DMS153 (cell line): Measurements from ENCODE around the gene NUCB1.
"Not testable (repeated sequence)": the region's sequence is repeated elsewhere in the genome, so short reads cannot be mapped to it uniquely, and the experiment has no call there.

Source experiments
- DNase-seq: peaks from one replicate; lab custom pipeline; 2025; lab: John Stamatoyannopoulos, UW

Gene NUCB1

DNA sequence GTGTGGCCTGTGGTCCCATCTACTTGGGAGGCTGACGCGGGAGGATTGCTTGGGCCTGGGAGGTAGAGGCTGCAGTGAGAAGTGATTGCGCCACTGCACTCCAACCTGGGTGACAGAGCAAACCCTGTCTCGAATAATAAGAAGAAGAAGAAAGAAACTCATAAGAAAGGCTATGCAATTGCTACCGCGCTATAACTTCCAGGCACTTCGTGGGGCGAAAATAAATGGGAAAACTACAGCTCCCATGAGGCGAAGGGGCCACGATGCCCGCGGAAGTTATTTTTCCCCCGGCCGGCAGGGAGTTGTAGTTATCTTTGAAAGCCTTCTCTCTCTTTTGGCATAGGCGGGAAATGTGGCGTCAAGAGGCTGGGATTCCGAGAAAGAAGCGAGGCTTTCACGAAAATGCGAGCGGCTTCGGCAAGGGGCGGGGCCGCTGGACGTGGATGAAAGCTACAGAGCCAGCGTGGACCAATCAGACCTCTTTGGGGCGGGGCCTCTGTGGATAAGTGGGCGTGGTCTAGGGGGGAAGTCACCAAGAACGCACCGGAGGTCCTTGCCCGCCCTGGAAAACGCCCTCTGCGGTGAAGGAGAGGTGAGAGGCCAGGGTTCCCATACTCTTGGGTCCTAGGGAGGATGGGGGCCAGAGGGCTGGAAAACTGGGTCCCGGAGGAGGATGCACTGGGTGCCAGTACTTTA, at the start of gene NUCB1:
NUCB1 (plus strand) TSS at position 532 of the 696 bp plus-strand sequence. CDS start 485 bp downstream, outside the sequence.
- DNase-seq, result peak; percentile 98

- no peak for DNase-seq
These were observed 47.8 kb upstream of the NUCB1 start for GRCh38 chr19:48852292-48852691.

GRCh38 chr19:48853483-48853882, 46.6 kb upstream of the NUCB1 start:
- DNase-seq, result no peak

DNA sequence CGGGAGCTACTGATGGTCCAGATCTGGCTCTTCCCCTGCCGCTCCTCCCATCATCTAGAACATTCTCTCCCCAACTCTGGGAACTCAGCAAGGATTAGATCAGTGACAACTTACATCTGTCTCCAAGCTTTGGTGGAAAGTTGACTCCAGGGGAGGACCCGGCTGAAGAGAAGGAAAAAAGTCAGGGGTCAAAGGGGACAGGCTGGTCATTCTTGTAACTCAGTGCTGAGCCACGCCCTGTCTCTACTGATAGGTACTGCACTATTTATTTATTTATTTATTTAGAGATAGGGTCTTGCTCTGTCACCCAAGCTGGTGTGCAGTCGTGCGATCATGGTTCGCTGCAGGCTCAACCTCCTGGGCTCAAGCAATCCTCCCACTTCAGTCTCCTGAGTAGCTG, 46.0 kb upstream of the NUCB1 start:
- DNase-seq, result no peak

GRCh38 chr19:48856921-48857320, 43.2 kb upstream of the NUCB1 start:
- no peak for DNase-seq

DNA sequence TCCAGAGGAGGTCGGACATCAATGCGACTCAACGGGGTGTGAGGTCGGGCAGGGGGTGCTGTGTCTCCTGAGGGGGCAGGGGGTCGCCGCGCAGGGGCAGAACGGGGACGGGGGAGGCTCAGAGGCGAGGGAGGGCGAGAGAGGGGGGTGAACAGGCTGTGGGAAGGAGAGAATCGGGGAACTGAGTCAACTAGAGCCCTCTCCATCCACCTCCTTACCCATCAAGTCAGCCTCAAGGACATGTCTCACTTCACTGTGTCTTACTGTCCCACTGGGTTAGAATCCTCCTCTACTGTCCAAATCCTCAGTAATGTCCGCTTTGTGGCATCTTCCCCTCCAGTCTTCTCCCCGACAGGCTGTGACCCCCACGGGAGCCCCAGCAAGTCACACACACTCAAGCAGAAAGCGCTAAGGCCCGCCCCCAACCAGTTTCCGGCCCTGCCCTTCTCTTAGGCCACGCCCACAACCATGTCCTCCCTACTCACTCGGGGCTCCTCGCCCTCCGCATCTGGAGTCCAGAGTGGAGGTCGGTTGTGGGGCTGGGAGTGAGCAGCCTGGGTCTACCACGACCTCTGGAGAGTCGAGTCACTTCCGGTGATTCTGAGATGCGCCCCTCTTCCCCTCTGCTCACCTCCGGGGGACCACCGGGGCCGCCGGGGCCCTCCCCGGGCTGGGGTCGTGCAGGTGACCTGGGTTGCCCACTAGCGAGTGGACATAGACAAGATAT, 41.0 kb upstream of the NUCB1 start:
- DNase-seq, result no peak

- no peak for DNase-seq
These were observed 40.2 kb upstream of the NUCB1 start for GRCh38 chr19:48859711-48860572.

DNA sequence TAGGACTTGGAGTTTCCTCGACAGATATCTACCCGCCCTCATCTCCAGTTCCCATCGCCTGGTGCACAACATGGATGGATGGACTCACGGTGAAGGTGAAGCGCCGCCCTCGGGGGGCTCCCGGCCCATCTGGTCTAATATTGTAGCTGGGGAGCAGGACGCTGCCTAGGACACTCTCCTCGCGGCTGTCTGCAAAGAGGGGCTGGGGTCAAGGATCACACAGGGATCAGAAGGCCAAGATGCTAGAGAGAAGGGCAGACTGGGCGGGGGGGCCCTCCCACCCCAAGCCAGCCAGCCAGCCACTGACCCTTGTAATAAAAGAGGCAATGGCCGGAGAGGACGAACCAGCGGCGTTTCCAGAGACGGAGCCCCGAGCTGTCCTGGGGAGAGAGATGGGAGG, 38.8 kb upstream of the NUCB1 start:
- no peak for DNase-seq

GRCh38 chr19:48862827-48863226, 37.3 kb upstream of the NUCB1 start:
- no peak for DNase-seq

DNA sequence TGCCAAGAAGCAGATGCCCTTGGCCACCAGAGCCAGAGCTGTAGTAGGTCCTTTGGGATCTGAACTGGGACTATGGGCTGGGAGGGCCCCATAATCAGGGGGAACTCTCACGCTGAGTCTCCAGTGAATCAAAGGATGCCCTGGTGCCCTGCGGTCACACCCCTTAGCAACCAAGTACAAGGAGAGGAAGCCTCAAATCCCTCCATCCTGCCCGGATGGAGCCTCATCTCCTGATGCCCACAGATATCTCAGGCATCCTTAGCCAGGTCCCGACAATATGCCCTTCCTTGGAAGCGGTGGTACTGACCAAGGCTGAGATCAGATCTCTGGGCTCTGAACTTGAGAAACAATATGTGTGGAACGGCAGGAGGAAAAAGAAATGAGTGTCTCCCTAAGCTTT, 33.4 kb upstream of the NUCB1 start:
- DNase-seq, result no peak

DNA sequence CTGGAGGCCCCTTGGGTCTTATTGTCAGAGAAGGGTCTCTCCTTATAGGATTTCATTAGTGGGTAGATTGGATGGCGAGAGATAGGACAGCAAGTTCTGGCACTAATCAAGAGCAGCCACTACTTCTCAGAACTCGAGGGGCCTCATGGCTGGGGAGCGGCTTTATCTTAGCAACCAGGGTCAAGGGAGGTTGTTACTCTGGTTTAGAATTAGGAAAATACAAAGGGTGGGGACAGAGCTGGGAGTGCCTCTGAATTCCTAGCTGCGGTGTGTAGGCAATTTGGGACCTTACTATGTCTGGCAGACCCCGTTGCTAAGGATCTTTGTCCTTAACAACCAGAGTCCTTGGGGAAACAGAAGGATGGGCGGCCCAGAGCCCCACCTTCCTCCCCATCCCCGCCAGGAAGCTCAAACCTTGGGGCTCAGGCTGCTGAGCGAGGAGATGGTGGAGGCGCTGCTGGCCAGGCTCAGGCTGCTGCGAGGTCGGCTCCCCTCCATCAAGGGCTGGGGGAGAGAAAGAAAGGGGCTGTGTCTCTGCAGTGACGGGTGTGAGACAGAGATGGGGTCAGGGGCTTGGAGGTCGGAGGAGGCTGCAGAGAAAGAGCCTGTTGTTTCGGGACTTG, 32.9 kb upstream of the NUCB1 start:
- no peak for DNase-seq

DNA sequence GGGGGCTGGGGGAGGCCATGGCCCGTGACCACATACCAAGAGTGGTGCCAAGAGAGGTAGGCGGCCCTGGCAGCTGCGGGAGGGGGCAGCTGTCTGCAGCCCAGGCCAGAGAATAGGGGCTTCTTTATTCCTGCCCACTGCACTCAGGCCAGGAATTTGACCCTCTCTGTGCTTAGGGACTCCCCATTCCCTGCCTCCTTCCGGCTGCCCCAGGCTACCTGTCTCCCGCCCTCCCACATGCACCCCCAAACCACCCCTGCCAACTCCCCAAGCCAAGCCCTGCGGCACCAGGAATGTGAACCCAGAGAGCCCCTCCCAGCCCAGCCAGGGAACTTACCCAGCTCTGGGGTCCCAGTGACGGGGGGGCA, 32.4 kb upstream of the NUCB1 start:
- DNase-seq, result no peak

GRCh38 chr19:48868114-48868886, 31.8 kb upstream of the NUCB1 start, which contains the start of gene PLEKHA4:
PLEKHA4 (minus strand) TSS chr19:48868617; CDS start chr19:48867620, 997 bp downstream.
- DNase-seq, result no peak

DNA sequence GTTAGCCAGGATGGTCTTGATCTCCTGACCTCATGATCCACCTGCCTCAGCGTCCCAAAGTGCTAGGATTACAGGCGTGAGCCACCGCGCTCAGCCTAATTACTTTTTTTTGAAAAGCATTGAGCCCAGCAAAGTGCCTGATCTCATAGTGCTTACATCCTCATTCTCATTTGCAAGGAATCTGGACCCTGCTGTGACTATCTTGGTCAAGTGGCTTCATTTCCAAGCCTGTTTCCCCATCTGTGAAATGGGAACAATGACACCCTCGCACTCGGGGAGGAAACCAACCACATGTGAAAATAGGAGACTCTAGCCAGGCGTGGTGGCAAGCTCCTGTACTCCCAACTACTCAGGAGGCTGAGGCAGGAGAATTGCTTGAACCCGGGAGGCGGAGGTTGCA, 30.1 kb upstream of the NUCB1 start:
- DNase-seq, result no peak

- not testable (repeated sequence) for DNase-seq
These were observed 28.5 kb upstream of the NUCB1 start for GRCh38 chr19:48871471-48872181.

- DNase-seq, result peak; percentile 97
These were observed 27.8 kb upstream of the NUCB1 start, which contains the start of gene PPP1R15A for GRCh38 chr19:48872182-48872883. PPP1R15A (plus strand) TSS chr19:48872421; CDS start chr19:48873234, 813 bp downstream.

DNA sequence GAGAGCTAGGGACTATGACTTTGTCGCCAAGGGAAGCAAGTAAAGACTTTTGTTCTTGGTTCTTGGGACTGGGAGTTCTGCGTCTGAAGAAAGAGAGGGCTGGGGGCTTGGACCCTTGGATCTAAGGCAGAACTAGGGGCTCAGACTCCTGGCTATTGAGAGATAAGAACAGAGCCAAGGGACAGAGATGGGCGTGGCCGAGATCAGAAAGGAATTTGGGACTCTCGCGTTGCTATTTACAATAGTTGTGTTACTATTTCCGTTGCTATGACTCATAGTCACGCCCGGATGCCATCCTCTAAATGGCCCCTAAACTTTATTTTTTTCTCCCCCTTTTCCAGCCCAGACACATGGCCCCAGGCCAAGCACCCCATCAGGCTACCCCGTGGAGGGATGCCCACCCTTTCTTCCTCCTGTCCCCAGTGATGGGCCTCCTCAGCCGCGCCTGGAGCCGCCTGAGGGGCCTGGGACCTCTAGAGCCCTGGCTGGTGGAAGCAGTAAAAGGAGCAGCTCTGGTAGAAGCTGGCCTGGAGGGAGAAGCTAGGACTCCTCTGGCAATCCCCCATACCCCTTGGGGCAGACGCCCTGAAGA, 27.1 kb upstream of the NUCB1 start:
- DNase-seq, result peak; percentile 56

GRCh38 chr19:48873476-48874302, 26.4 kb upstream of the NUCB1 start:
- DNase-seq, result no peak
